ENCODE data around the gene KRTAP4-8.
"Not testable (repeated sequence)": the region's sequence is repeated elsewhere in the genome, so short reads cannot be mapped to it uniquely, and the experiment has no call there.

The KRTAP4-8 gene

GRCh38 chr17:41063449-41063848 lies 34.5 kb downstream of the KRTAP4-8 start:
- DNase-seq: no peak

GRCh38 chr17:41061964-41062363 lies 36.0 kb downstream of the KRTAP4-8 start:
- DNase-seq: no peak

GRCh38 chr17:41060052-41060604 lies 37.8 kb downstream of the KRTAP4-8 start, which contains the start of gene KRTAP2-3:
Gene KRTAP2-3 (minus strand): TSS chr17:41060114. CDS start chr17:41060050, 64 bp downstream.
- DNase-seq: no peak

- DNase-seq: not testable (repeated sequence)
These were observed 38.5 kb downstream of the KRTAP4-8 start for GRCh38 chr17:41059276-41060051.

GRCh38 chr17:41058741-41059140 lies 39.2 kb downstream of the KRTAP4-8 start:
- DNase-seq: no peak

- DNase-seq: no peak
These were observed 40.4 kb downstream of the KRTAP4-8 start for GRCh38 chr17:41057547-41057946.

- not testable (repeated sequence) for DNase-seq
These were observed 42.8 kb downstream of the KRTAP4-8 start, which contains the start of gene KRTAP2-2 for GRCh38 chr17:41055130-41055529. Gene KRTAP2-2 (minus strand): TSS chr17:41055230. CDS start chr17:41055211, 19 bp downstream.

- not testable (repeated sequence) for DNase-seq
These were observed 43.4 kb downstream of the KRTAP4-8 start for GRCh38 chr17:41054556-41054955.

- DNase-seq: no peak
These were observed 43.9 kb downstream of the KRTAP4-8 start for GRCh38 chr17:41054025-41054424.

- no peak for DNase-seq
These were observed 45.4 kb downstream of the KRTAP4-8 start for GRCh38 chr17:41052566-41052965.

GRCh38 chr17:41049110-41049509 lies 48.8 kb downstream of the KRTAP4-8 start:
- no peak for DNase-seq

GRCh38 chr17:41048441-41048840 lies 49.5 kb downstream of the KRTAP4-8 start:
- DNase-seq: no peak

All from NCI-H2171 (cell line).